K562 (cell line): ENCODE data around the gene MCCD1. TPM values are rescaled to one million over a fixed set of nuclear protein-coding genes. Genes with fewer than 3 reads are reported as not detected.
A peak's percentile ranks its signal among the peaks of the same experiment; 100 is the strongest.

Experiments
- ATAC-seq: fragments of 200-7000 bp; cut with Tn5 transposase; 3 replicates; pipeline ENCODE4 v1.9.1; 2020; ENCODE audit warnings: moderate library complexity
- BruUV-seq: library from RNA; stranded (reverse); fragments of 400-500 nt; replicated peaks from 2 replicates; lab custom pipeline; 2021; lab: Mats Ljungman, UMichigan
- CTCF ChIA-PET: fragments of 300-600 bp; formaldehyde crosslinking; extraction: SDS; loops from one replicate; lab custom pipeline; 2021; ENCODE audit warnings: low intra/inter-chr PET ratio; lab: Yijun Ruan, JAX
- POLR2A ChIA-PET: fragments of 300-600, 350-650 bp; sonication (Branson Sonifier 250); formaldehyde crosslinking; extraction: SDS; loops from one replicate; lab custom pipeline; 2021; ENCODE audit warnings: antibody characterized with exemption, inconsistent platforms; lab: Yijun Ruan, JAX
- DNase-seq, 4 experiments: peaks; one replicate each; pipeline versions ENCODE4 v3.0.0 to v3.0.0-alpha.2; 2011 to 2018; ENCODE audit warnings: low spot score in 3 of 4, mixed read lengths in 3 of 4; ENCODE audit errors: extremely low read depth in 1 of 4
- FAIRE-seq: peaks from 2 replicates; lab custom pipeline; 2011; peaks lifted over from hg19 to GRCh38; lab: Jason Lieb, UNC
- H2AFZ ChIP-seq: 2 replicates; pipeline ENCODE4 v1.6.0; 2011; ENCODE audit warnings: low read depth, low read length, control low read depth, inconsistent platforms
- H3K27ac ChIP-seq: fragments of 200-600 bp; 3 replicates; pipeline ENCODE4 v1.8.0; 2011; ENCODE audit warnings: low read depth, mild to moderate bottlenecking, control low read depth, inconsistent platforms, low read length, moderate library complexity, mixed read lengths; ENCODE audit errors: extremely low read depth
- H3K27me3 ChIP-seq, 2 experiments: fragments of 300-600 bp in 1 of 2; 2 replicates in 1 of 2; 3 replicates in 1 of 2; pipeline versions ENCODE4 v1.6.0 to v1.8.0; 2011; ENCODE audit warnings: inconsistent platforms in 2 of 2, low read length in 2 of 2, mild to moderate bottlenecking in 1 of 2, mixed read lengths in 1 of 2, moderate library complexity in 1 of 2; ENCODE audit not compliant: control insufficient read depth in 2 of 2, insufficient read depth in 2 of 2
- H3K36me3 ChIP-seq: fragments of 300-600 bp; 3 replicates; pipeline ENCODE4 v1.8.0; 2011; ENCODE audit warnings: mild to moderate bottlenecking, low read length, inconsistent platforms; ENCODE audit not compliant: control insufficient read depth, insufficient read depth
- H3K4me1 ChIP-seq, 2 experiments: fragments of 200-600 bp in 1 of 2; replicated peaks in 1 of 2; 2 replicates in 1 of 2; 3 replicates in 1 of 2; pipeline versions ENCODE4 v1.5.1 to v1.8.0; 2011; ENCODE audit warnings: inconsistent platforms in 2 of 2, low read length in 2 of 2, mild to moderate bottlenecking in 1 of 2, mixed read lengths in 1 of 2, moderate library complexity in 1 of 2; ENCODE audit not compliant: control insufficient read depth in 2 of 2, insufficient read depth in 2 of 2
- H3K4me2 ChIP-seq: 2 replicates; pipeline ENCODE4 v1.6.1; 2011; ENCODE audit warnings: low read length, control low read depth, inconsistent platforms, mixed read lengths; ENCODE audit not compliant: insufficient read depth
- H3K4me3 ChIP-seq: fragments of 200-600 bp; sonication (generic), shearing (Covaris generic); 2 replicates; pipeline ENCODE4 v1.5.1; 2016; ENCODE audit warnings: control low read depth, inconsistent platforms
- H3K79me2 ChIP-seq: fragments of 200-600 bp; 3 replicates; pipeline ENCODE4 v1.8.0; 2011; ENCODE audit warnings: low read length, inconsistent platforms; ENCODE audit not compliant: control insufficient read depth, insufficient read depth
- H3K9ac ChIP-seq, 2 experiments: 2 replicates each; pipeline versions ENCODE4 v1.6.0 to v1.6.1; 2011; ENCODE audit warnings: low read depth in 2 of 2, low read length in 2 of 2, control low read depth in 1 of 2, inconsistent platforms in 1 of 2, mild to moderate bottlenecking in 1 of 2, mixed read lengths in 1 of 2; ENCODE audit not compliant: insufficient read depth in 1 of 2
- H3K9me1 ChIP-seq: one replicate; pipeline ENCODE4 v1.6.0; 2011; ENCODE audit warnings: inconsistent platforms, mild to moderate bottlenecking, low read length, moderate library complexity; ENCODE audit not compliant: control insufficient read depth, insufficient read depth
- H3K9me3 ChIP-seq: replicated peaks from 2 replicates; pipeline ENCODE4 v1.5.1; 2011; ENCODE audit warnings: low read depth, low read length, inconsistent platforms; ENCODE audit not compliant: control insufficient read depth, insufficient read depth
- H4K20me1 ChIP-seq: replicated peaks from 2 replicates; pipeline ENCODE4 v1.6.1; 2011; ENCODE audit warnings: low read length, inconsistent platforms, mixed read lengths; ENCODE audit not compliant: control insufficient read depth, insufficient read depth
- BCOR ChIP-seq: fragments of 450-650 bp; IDR thresholded peaks from 2 replicates; pipeline ENCODE4 v1.6.1; 2016
- C11orf30 ChIP-seq: fragments of 450-650 bp; IDR thresholded peaks from 2 replicates; pipeline ENCODE4 v1.6.1; 2016; ENCODE audit warnings: low read depth, mild to moderate bottlenecking
- CHCHD3 ChIP-seq: fragments of 250-450 bp; sonication (Bioruptor Pico); IDR thresholded peaks from 2 replicates; pipeline ENCODE4 v2.1.2; 2022; ENCODE audit warnings: mild to moderate bottlenecking
- ETV1 ChIP-seq: fragments of 450-650 bp; conservative IDR thresholded peaks from 2 replicates; pipeline ENCODE4 v1.6.1; 2016; ENCODE audit warnings: missing genetic modification characterization, control low read depth, low read depth, missing compliant biosample characterization
- FOXK2 ChIP-seq, 2 experiments: fragments of 450-650 bp; IDR thresholded peaks in 1 of 2; conservative IDR thresholded peaks in 1 of 2; 2 replicates each; pipeline ENCODE4 v1.6.1; 2016; ENCODE audit warnings: low read depth in 2 of 2, mild to moderate bottlenecking in 1 of 2
- PPARD ChIP-seq: fragments of 250-450 bp; sonication (Bioruptor Pico); IDR thresholded peaks from 2 replicates; pipeline ENCODE4 v1.8.0; 2022; ENCODE audit warnings: inconsistent platforms, mild to moderate bottlenecking, moderate library complexity
- TAL1 ChIP-seq: fragments of 450-650 bp; IDR thresholded peaks from 2 replicates; pipeline ENCODE4 v1.6.1; 2016; ENCODE audit warnings: mild to moderate bottlenecking
- TCF3 ChIP-seq: sonication (generic); formaldehyde crosslinking; IDR thresholded peaks from 2 replicates; pipeline ENCODE4 v1.4.0; 2020; ENCODE audit warnings: mild to moderate bottlenecking, missing genetic modification reagents
- ZBTB40 ChIP-seq, 2 experiments: fragments of 450-650 bp in 1 of 2; sonication (generic) in 1 of 2; formaldehyde crosslinking in 1 of 2; IDR thresholded peaks; 2 replicates each; pipeline versions ENCODE4 v1.7.1 to v1.9.0; 2016 to 2022; ENCODE audit warnings: inconsistent platforms in 1 of 2, mild to moderate bottlenecking in 1 of 2, missing genetic modification reagents in 1 of 2
- ZNF217 ChIP-seq: sonication (generic); formaldehyde crosslinking; IDR thresholded peaks from 2 replicates; pipeline ENCODE4 v1.8.0; 2022; ENCODE audit warnings: mild to moderate bottlenecking, missing genetic modification reagents
- ZNF224 ChIP-seq: sonication (generic); formaldehyde crosslinking; IDR thresholded peaks from 2 replicates; pipeline ENCODE4 v1.8.0; 2022; ENCODE audit warnings: mild to moderate bottlenecking, missing genetic modification reagents
- ZNF41 ChIP-seq: fragments of 250-450 bp; sonication (Bioruptor Pico); conservative IDR thresholded peaks from 2 replicates; pipeline ENCODE4 v1.4.0; 2020; ENCODE audit warnings: mild to moderate bottlenecking
- ZNF583 ChIP-seq: fragments of 250-450 bp; sonication (Bioruptor Pico); IDR thresholded peaks from 2 replicates; pipeline ENCODE4 v1.4.0; 2020
- WGBS: fragments of 100-300 bp; shearing (Covaris generic); methylation state at CpG from one replicate; pipeline ENCODE4 v1.1.6; 2016; ENCODE audit warnings: low coverage, mixed read lengths; ENCODE audit not compliant: insufficient coverage; ENCODE audit errors: missing lambda C conversion rate; 5-methylcytosine and 5-hydroxymethylcytosine counted together
- in situ Hi-C: fragments of 300-500 bp; cut with MboI; formaldehyde crosslinking; loops from 4 replicates; pipeline ENCODE4 v1.15.0; 2018; ENCODE audit warnings: inconsistent platforms, mixed read lengths
- intact Hi-C: fragments of 100-400 bp; cut with micrococcal nuclease; formaldehyde crosslinking; loops from 2 replicates; pipeline ENCODE4 v1.14.2; 2022
- polyA plus RNA-seq, 8 experiments: library from polyadenylated mRNA; depleted of rRNA in 4 of 8; stranded (reverse) in 5 of 8; unstranded in 3 of 8; fragments of >200 nt; fragmentation: Nextera tagmentation in 2 of 8; fragmentation: Illumina TruSeq in 1 of 8; extraction: Ambion mirVana in 2 of 8; extraction: Trizol in 1 of 8; gene quantifications; 2 replicates each; pipeline versions ENCODE4 v1.2.1 to v1.2.3, GENCODE V29; 2011 to 2014; ENCODE audit warnings: inconsistent platforms in 1 of 8, missing spikeins in 1 of 8
- total RNA-seq, 7 experiments: library from RNA; depleted of rRNA in 6 of 7; stranded (reverse); fragments of >200 nt in 6 of 7; fragmentation: Illumina TruSeq in 2 of 7; extraction: Trizol in 2 of 7; gene quantifications; 2 replicates each; pipeline versions ENCODE4 v1.2.1 to v1.2.3, GENCODE V29; 2011 to 2021; ENCODE audit warnings: low replicate concordance in 1 of 7

Gene MCCD1
- total and polyA plus RNA-seq, 9 of the 15 experiments (the other 6 are each of a cell fraction or from before 2014, with no cell fraction given) = not detected

DNA sequence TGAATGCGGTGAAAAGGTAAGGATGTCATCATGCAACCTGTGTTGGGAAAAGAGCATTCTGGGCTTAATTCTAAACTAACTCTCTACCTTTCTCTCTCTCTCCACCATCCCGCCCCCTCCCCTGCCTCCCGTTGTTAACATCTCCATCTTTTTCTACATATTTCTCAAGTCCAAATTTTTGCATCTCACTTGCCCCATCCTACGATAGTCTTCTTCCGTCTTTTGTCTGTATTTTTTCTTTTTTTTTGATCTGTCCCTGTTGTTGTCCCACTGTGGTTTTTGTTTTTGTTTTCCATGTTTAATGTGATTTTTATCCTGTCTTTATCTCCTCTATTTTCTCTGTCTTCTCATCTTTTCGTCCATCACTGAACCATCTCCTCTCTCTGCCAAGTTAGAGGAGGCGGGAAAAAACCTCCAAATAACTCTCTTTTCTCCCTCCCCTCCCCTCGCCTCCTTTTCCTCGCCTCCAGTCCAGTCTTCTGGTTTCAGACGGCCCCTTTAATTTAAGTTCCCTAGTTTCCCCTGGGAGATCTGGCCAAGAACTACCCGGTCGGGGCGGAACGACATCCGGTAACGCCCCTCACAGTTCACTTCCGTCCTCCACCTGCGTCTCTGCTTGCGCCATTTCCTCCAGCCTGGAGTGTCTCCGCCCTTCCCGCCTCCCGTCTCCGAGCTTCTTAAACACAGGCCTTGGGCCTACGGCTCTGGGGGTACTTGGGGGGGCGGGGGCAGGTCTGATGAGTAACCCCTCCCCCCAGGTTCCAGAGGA lies 18.4 kb downstream of the MCCD1 start, which contains the start of gene NFKBIL1:
NFKBIL1 (plus strand) TSS at position 651 of the 769 bp plus-strand sequence; CDS start at position 738, 87 bp downstream.
- H3K9ac ChIP-seq = peak within 1 kb of the TSS; percentile 91 to 96
- POLR2A ChIA-PET = interaction anchor here (0.5 to 5.7 kb wide), 16 partner anchors 9 to 412 kb away, joined by 3 to 38 read pairs (median 4); partner anchors contain the start of genes APOM and BAG6
- DNase-seq = peak; percentile 92 to 100 (median 94)
- under 1% methylated on average over 24 of the region's 25 CpGs for WGBS
- ATAC-seq = peak; percentile 93
- peaks cover 37% of the 10 kb centered on the region for H3K79me2 ChIP-seq
- H2AFZ ChIP-seq = peak within 1 kb of the TSS; percentile 98
- peak within 1 kb of the TSS; percentile 81 for H3K27ac ChIP-seq
- peak within 1 kb of the TSS; percentile 96 for H3K4me2 ChIP-seq
- peak within 1 kb of the TSS; percentile 52 for H3K4me3 ChIP-seq
- BruUV-seq = no TSS peak
- H3K4me1 ChIP-seq = peaks cover 10 to 14% of the 10 kb centered on the region in 2 experiments; a peak in 4 of 5 replicates
- peaks cover 34% of the 10 kb centered on the region for H3K36me3 ChIP-seq
- no peaks in the 10 kb centered on the region for H3K27me3 ChIP-seq
- in situ Hi-C loops = loop anchor here (5.0 to 25.0 kb wide), 3 partner anchors 50 to 1415 kb away; partner anchors contain the start of genes BRD2, C6orf47, GPANK1 and HLA-DMA
- intact Hi-C loops = loop anchor here (1.0 to 10.0 kb wide), 8 partner anchors 34 to 315 kb away; partner anchors contain the start of genes GPANK1, HSPA1B, LY6G5C and NEU1
- H3K9me1 ChIP-seq = no peaks in the 10 kb centered on the region
- CTCF ChIA-PET = interaction anchor here (0.7 to 2.3 kb wide), 7 partner anchors 33 to 1040 kb away, joined by 3 to 78 read pairs (median 4); no protein-coding TSS in a partner anchor
- H3K9me3 ChIP-seq = no peaks in the 10 kb centered on the region
- no peaks in the 10 kb centered on the region for H4K20me1 ChIP-seq
- FAIRE-seq = peak; percentile 94
- TF ChIP-seq TCF3 (CRISPR knock-in tag) (no peak), ZBTB40 (IDR thresholded peaks at IDR 0.05) (peak; percentile 100), ZBTB40 (CRISPR knock-in tag; IDR thresholded peaks at IDR 0.05) (no peak), CHCHD3 (no peak), ZNF224 (CRISPR knock-in tag) (no peak), ZNF217 (no peak), ZNF583 (CRISPR knock-in tag) (0 out of 2 replicates have a peak, but pooled peaks have one; percentile 72), FOXK2 (conservative IDR thresholded peaks at IDR 0.05 in 1 of 2, IDR thresholded peaks at IDR 0.05 in 1 of 2; ENCODE audit: low read depth in 2 of 2) (peak; percentile 38 to 60), ZNF41 (CRISPR knock-in tag) (no peak), PPARD (CRISPR knock-in tag) (no peak), C11orf30 (peak; percentile 87), BCOR (peak; percentile 51; the same call in 1 of the 2 replicates), ETV1 (tag) (peak; percentile 90), TAL1 (no peak; the same call in 1 of the 2 replicates)
